Esophagus muscularis mucosa (tissue), 4 donors: ENCODE measurements around the gene SLC25A47. TPM values are rescaled to one million over a fixed set of nuclear protein-coding genes. Genes with fewer than 3 reads are reported as not detected.
"Not testable (repeated sequence)": the region's sequence is repeated elsewhere in the genome, so short reads cannot be mapped to it uniquely, and the experiment has no call there.

Experiments used
- DNase-seq: peaks from one replicate; pipeline ENCODE4 v3.0.0-alpha.2; 2017; ENCODE audit errors: extremely low spot score
- H3K27ac ChIP-seq, 4 donors: fragments of 200-600 bp; sonication (generic); replicated peaks in 1 of 4; 1 replicate in 3 of 4; 2 replicates in 1 of 4; pipeline ENCODE4 v1.5.1; 2016 to 2019; ENCODE audit warnings: mild to moderate bottlenecking in 1 of 4
- H3K27me3 ChIP-seq, 4 donors: fragments of 200-600 bp; sonication (generic); one replicate each; pipeline versions ENCODE4 v1.5.1 to v1.6.0; 2016 to 2019
- H3K36me3 ChIP-seq, 4 donors: fragments of 200-600 bp; sonication (generic); one replicate each; pipeline ENCODE4 v1.5.1; 2016 to 2019
- H3K4me1 ChIP-seq, 4 donors: fragments of 200-600 bp; sonication (generic); one replicate each; pipeline ENCODE4 v1.5.1; 2016 to 2019
- H3K4me3 ChIP-seq, 4 donors: fragments of 200-600 bp; sonication (generic); 1 replicate in 2 of 4; 2 replicates in 2 of 4; pipeline ENCODE4 v1.5.1; 2016 to 2019; ENCODE audit warnings: mild to moderate bottlenecking in 4 of 4, moderate library complexity in 1 of 4
- H3K9me3 ChIP-seq, 4 donors: fragments of 200-600 bp; sonication (generic); 1 replicate in 3 of 4; 2 replicates in 1 of 4; pipeline ENCODE4 v1.5.1; 2016 to 2019
- EP300 ChIP-seq: sonication (generic); formaldehyde crosslinking; IDR thresholded peaks from one replicate; pipeline ENCODE4 v1.6.1; 2017; ENCODE audit warnings: antibody characterized with exemption
- POLR2A ChIP-seq: fragments of 450-650 bp; IDR thresholded peaks from one replicate; pipeline ENCODE4 v1.6.1; 2017; ENCODE audit warnings: antibody characterized with exemption, moderate library complexity, mild to moderate bottlenecking, low read depth
- POLR2AphosphoS5 ChIP-seq, 2 donors: sonication (generic); formaldehyde crosslinking; IDR thresholded peaks; one replicate each; pipeline ENCODE4 v1.6.1; 2017; ENCODE audit warnings: antibody characterized with exemption in 2 of 2
- WGBS: methylation state at CpG from one replicate; pipeline ENCODE4 v1.1.5; 2018; 5-methylcytosine and 5-hydroxymethylcytosine counted together
- intact Hi-C: fragments of 100-400 bp; cut with DNase I; formaldehyde crosslinking; loops from one replicate; pipeline ENCODE4 v1.15.1; 2023
- total RNA-seq, 4 donors: library from RNA; depleted of rRNA; stranded (reverse); fragments of >200 nt; gene quantifications; one replicate each; pipeline versions ENCODE4 v1.1.0 to v1.2.1, GENCODE V29; 2016
- TF ChIP-seq, protein P1 (sequence below), 3 experiments: fragments of 200-600 bp in 2 of 3; fragments of 450-650 bp in 1 of 3; sonication (generic) in 2 of 3; IDR thresholded peaks; one replicate each; pipeline ENCODE4 v1.5.1; 2017 to 2019; ENCODE audit warnings: antibody characterized with exemption in 3 of 3, mild to moderate bottlenecking in 2 of 3, moderate library complexity in 1 of 3

The SLC25A47 gene
- total RNA-seq, 4 donors from 2014 or later, result not detected

DNA sequence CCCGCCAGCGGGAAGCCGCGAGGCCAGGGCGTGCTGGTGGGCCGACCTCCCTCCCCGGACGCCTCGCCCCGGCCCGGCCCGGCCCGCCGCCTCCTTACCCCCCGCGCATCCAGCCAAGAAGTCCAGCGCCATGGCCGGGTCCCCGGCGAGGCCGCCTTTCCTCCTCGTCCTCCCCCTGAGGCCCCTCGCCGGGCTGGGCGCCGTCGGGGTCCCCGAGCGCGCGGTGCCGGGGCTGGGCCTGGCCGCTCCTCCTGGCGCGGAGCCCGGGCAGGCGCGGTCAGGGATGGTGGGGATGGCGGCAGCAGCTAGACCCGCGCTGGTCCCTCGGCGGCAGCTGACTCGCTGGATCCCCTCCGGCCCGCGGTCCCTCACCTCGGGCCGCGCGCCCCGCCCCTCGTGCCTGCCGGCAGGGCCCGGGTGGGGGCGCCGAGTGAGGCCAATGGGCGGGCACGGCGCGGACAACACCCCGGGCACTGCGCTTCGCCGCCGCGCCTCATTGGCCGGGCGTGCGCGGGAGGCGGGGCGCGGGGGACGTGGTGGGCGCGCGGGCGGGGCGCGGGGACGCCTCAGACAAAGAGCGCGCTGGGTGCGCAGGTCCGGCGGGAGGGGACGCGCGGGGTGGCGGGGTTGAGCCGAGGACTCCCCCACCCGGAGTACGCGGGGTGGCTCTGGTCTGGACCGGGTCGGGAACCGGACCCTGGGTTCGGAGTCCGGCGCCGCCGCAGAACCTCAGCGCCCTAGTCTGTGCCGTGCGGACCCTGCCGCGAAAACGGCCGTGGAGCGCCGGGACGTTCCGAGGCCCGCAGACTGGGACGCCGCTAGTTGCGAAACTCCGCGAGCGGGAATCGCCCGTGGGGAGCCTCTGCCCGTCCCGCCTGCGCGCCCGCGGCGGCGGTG lies 16.8 kb upstream of the SLC25A47 start, which contains the start of gene SLC25A29:
TSS of gene SLC25A29 (minus strand) at position 344 of the 897 bp plus-strand sequence. CDS start at position 132, 212 bp downstream.
- H3K4me1 ChIP-seq, result peaks cover 31 to 73% (median 66%) of the 10 kb centered on the region in 4 donors
- under 1% methylated on average over 31 of the region's 131 CpGs for WGBS
- no peaks in the 10 kb centered on the region for H3K36me3 ChIP-seq
- H3K9me3 ChIP-seq, result no peaks in the 10 kb centered on the region
- TF ChIP-seq POLR2AphosphoS5 (IDR thresholded peaks at IDR 0.05) (peak; percentile 64 to 82), POLR2A (peak; percentile 52), EP300 (no peak)
- H3K27me3 ChIP-seq, result no peaks in the 10 kb centered on the region
- H3K27ac ChIP-seq, result peak within 1 kb of the TSS; percentile 89 to 93 (median 89)
- peak; percentile 95 for DNase-seq
- intact Hi-C loops, result loop anchor here (5.0 kb wide), 1 partner anchor 71 kb away; the partner anchor contains the start of gene WDR25
- peak within 1 kb of the TSS; percentile 82 to 98 (median 88) for H3K4me3 ChIP-seq

GRCh38 chr14:100306998-100307765 lies 16.0 kb upstream of the SLC25A47 start:
- WGBS, result 11% methylated on average over 9 of the region's 49 CpGs
- intact Hi-C loops, result loop anchor here (5.0 kb wide), 1 partner anchor 70 kb away; the partner anchor contains the start of gene WDR25
- Histone ChIP-seq H3K4me3 (peak overlapping the region; percentile 82 to 98 (median 88)), H3K27me3 (no peaks in the 10 kb centered on the region), H3K4me1 (peaks cover 31 to 69% (median 65%) of the 10 kb centered on the region in 4 donors), H3K9me3 (no peaks in the 10 kb centered on the region), H3K27ac (peak overlapping the region; percentile 89 to 93 (median 89)), H3K36me3 (no peaks in the 10 kb centered on the region)
- DNase-seq, result no peak
- TF ChIP-seq, protein P1, sequence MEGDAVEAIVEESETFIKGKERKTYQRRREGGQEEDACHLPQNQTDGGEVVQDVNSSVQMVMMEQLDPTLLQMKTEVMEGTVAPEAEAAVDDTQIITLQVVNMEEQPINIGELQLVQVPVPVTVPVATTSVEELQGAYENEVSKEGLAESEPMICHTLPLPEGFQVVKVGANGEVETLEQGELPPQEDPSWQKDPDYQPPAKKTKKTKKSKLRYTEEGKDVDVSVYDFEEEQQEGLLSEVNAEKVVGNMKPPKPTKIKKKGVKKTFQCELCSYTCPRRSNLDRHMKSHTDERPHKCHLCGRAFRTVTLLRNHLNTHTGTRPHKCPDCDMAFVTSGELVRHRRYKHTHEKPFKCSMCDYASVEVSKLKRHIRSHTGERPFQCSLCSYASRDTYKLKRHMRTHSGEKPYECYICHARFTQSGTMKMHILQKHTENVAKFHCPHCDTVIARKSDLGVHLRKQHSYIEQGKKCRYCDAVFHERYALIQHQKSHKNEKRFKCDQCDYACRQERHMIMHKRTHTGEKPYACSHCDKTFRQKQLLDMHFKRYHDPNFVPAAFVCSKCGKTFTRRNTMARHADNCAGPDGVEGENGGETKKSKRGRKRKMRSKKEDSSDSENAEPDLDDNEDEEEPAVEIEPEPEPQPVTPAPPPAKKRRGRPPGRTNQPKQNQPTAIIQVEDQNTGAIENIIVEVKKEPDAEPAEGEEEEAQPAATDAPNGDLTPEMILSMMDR (IDR thresholded peaks at IDR 0.05), result no peak
- TF ChIP-seq EP300 (no peak), POLR2AphosphoS5 (IDR thresholded peaks at IDR 0.05) (no peak), POLR2A (no peak)

DNA sequence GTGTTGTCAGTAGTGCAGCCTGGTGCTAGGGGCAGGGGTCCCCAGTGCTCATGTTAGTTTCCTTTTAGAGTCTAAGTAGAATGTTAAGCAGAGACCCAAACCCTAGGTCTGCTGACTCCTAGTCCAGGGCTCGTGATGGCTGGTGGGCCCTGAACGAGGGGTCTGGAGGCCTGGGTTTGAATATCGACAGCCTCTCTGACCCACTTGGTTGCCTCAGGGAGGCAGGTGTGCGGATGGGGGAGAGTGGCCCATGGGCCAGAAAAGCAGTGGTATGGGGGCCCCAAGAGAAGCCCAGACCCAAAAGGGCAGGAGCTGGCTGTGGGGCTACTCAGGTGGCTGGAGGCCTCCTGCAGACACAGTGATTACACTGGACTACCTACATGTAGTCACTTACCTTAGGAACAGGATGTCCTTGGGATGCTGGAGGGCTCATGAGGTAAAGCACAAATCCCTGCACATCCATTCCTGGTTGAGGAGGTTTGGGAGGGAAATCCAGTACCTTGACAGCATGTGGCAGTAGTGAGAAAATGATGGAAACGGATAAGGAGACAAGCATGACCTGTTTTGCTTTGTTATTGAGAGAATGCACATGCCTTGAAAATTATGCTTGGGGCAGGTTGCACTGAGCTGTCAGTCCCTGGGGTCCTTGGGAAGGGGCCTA lies 15.2 kb upstream of the SLC25A47 start:
- Histone ChIP-seq H3K27me3 (peaks cover 0 to under 1% (median 0%) of the 10 kb centered on the region in 4 donors), H3K4me1 (peaks cover 28 to 62% (median 58%) of the 10 kb centered on the region in 4 donors), H3K36me3 (no peaks in the 10 kb centered on the region), H3K4me3 (peak overlapping the region; percentile 82 to 98 (median 88)), H3K27ac (peak overlapping the region; percentile 89 to 93 (median 89)), H3K9me3 (no peaks in the 10 kb centered on the region)
- TF ChIP-seq, protein P1 (IDR thresholded peaks at IDR 0.05), result no peak
- no peak for TF ChIP-seq POLR2A
- no peak for TF ChIP-seq EP300
- TF ChIP-seq POLR2AphosphoS5 (IDR thresholded peaks at IDR 0.05), result no peak
- intact Hi-C loops, result loop anchor here (5.0 kb wide), 1 partner anchor 69 kb away; the partner anchor contains the start of gene WDR25
- 83% methylated on average over 5 of the region's 5 CpGs for WGBS
- no peak for DNase-seq

DNA sequence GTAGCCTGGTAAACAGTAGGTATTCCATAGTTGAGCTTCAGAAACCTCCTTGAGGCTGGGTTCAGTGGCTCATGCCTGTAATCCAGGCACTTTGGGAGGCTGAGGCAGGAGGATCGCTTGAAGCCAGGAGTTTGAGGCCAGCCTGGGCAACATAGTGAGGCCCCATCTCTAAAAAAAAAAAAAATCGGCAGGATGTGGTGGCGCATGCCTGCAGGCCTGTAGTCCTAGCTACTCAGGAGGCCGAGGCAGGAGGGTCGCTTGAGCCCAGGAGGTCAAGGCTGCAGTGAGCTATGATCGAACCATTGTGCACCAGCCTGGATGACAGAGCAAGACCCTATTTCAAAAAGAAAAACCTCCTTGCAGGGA lies 14.7 kb upstream of the SLC25A47 start:
- peaks cover 28 to 57% (median 52%) of the 10 kb centered on the region in 4 donors for H3K4me1 ChIP-seq
- not testable (repeated sequence) for H3K9me3 ChIP-seq, H3K4me3 ChIP-seq, H3K27me3 ChIP-seq, DNase-seq, H3K36me3 ChIP-seq
- WGBS, result 88% methylated on average over 6 of the region's 6 CpGs
- intact Hi-C loops, result loop anchor here (5.0 kb wide), 1 partner anchor 69 kb away; the partner anchor contains the start of gene WDR25
- peak overlapping the region in 1 of 4 donors; percentile 89 for H3K27ac ChIP-seq

DNA sequence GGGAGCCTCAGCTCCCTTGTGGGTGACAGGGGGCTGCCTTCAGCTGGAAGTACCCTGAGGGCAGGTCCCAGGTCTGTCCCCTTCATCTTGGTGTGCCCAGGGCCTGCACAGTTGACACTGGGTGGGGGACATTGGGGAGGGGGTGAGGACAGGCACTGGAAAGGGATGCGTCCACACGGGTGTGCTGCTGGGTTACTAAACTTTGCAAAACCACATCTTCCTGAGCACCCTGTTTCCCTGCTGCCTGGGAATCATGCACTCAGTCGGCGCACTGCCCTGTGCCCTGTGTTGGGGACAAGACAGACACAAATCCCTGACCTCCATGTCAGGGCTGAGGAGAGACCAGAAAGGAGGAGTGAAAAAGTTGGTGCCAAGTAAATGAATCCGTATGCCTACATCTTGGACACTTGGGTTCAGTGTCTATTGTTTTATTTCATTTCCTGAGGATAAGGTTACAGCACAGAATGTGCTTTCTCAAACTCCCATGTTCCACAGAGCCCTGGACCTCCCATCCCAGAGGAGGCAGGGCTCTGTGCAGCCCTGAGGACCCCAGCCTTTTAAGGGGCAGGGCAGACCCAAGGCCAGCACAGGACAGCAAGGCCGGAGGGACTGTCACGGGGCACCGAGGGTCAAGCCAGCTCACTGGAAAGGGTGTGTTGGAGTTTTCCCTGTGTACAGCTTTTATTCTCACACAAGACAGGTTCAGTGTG lies 14.0 kb upstream of the SLC25A47 start:
- WGBS, result 77% methylated on average over 6 of the region's 8 CpGs
- Histone ChIP-seq H3K4me3 (no peak overlapping the region), H3K36me3 (no peaks in the 10 kb centered on the region), H3K27ac (peak overlapping the region in 3 of 4 donors; percentile 2 to 35 (median 23)), H3K4me1 (peaks cover 26 to 49% (median 45%) of the 10 kb centered on the region in 4 donors), H3K9me3 (no peaks in the 10 kb centered on the region), H3K27me3 (peaks cover 0 to 5% (median 0%) of the 10 kb centered on the region in 4 donors)
- intact Hi-C loops, result loop anchor here (5.0 kb wide), 1 partner anchor 68 kb away; the partner anchor contains the start of gene WDR25
- DNase-seq, result no peak
- TF ChIP-seq POLR2A (no peak), POLR2AphosphoS5 (IDR thresholded peaks at IDR 0.05) (peak in 1 of 2 donors; percentile 50)
- TF ChIP-seq, protein P1 (IDR thresholded peaks at IDR 0.05), result no peak

DNA sequence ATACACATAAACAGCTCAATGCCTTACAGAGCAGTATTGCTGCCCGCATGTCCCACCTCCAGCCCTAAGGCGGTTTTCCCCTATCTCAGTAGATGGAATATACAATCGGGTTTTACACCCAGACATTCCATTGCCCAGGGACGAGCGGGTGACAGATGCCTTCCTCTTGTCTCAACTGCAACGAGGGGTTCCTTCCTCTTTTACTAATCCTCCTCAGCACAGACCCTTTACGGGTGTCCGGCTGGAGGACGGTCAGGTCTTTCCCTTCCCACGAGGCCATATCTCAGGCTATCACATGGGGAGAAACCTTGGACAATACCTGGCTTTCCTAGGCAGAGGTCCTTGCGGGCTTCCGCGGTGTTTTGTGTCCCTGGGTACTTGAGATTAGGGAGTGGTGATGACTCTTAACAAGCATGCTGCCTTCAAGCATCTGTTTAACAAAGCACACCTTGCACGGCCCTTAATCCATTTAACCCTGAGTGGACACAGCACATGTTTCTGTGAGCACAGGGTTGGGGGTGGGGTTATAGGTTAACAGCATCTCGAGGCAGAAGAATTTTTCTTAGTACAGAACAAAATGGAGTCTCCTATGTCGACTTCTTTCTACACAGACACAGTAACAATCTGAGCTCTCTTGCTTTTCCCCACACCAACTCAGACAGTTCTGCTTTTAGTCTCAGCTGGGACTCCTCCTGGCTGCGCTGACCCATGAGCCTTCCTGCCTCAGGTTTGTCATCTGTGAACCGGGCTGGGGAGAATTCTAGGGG lies 10.8 kb upstream of the SLC25A47 start:
- DNase-seq, H3K9me3 ChIP-seq, H3K4me3 ChIP-seq, intact Hi-C loops, H3K27me3 ChIP-seq, H3K27ac ChIP-seq, H3K36me3 ChIP-seq: not testable (repeated sequence)
- WGBS, result 34% methylated on average over 18 of the region's 18 CpGs
- H3K4me1 ChIP-seq, result peaks cover 19 to 26% (median 22%) of the 10 kb centered on the region in 4 donors
